Stomach (tissue), 4 donors: ENCODE measurements around the gene PLEKHA6.

Experiments used
- CTCF ChIP-seq, 7 experiments: fragments of 450-650 bp in 4 of 7; fragments of 200-600 bp in 3 of 7; sonication (generic) in 3 of 7; IDR thresholded peaks; one replicate each; pipeline ENCODE4 v1.5.1; 2016 to 2019; ENCODE audit warnings: antibody characterized with exemption in 7 of 7, control low read depth in 2 of 7, mild to moderate bottlenecking in 1 of 7
- EP300 ChIP-seq: sonication (generic); formaldehyde crosslinking; IDR thresholded peaks from one replicate; pipeline ENCODE4 v1.6.1; 2017; ENCODE audit warnings: antibody characterized with exemption
- POLR2A ChIP-seq, 4 donors: fragments of 450-650 bp; IDR thresholded peaks; one replicate each; pipeline ENCODE4 v1.6.1; 2016; ENCODE audit warnings: antibody characterized with exemption in 4 of 4, control low read depth in 2 of 4, mild to moderate bottlenecking in 1 of 4, moderate library complexity in 1 of 4
- POLR2AphosphoS5 ChIP-seq, 3 donors: sonication (generic); formaldehyde crosslinking; IDR thresholded peaks; one replicate each; pipeline ENCODE4 v1.6.1; 2016; ENCODE audit warnings: antibody characterized with exemption in 3 of 3

- peak in 2 of 7 experiments; percentile 27 to 36 for TF ChIP-seq CTCF (IDR thresholded peaks at IDR 0.05)
- no peak for TF ChIP-seq POLR2A (IDR thresholded peaks at IDR 0.05)
- TF ChIP-seq POLR2AphosphoS5 (IDR thresholded peaks at IDR 0.05) = peak in 2 of 3 donors; percentile 3 to 43
- TF ChIP-seq EP300 = no peak
Observed at GRCh38 chr1:204286831-204287421, 72.8 kb downstream of the PLEKHA6 start.
